Stomach (tissue), 9 donors: Measurements from ENCODE around the gene NDUFAF2. TPM values are rescaled to one million over a fixed set of nuclear protein-coding genes. Genes with fewer than 3 reads are reported as not detected.

ENCODE experiments used
- DNase-seq, 2 donors: peaks; one replicate each; pipeline versions ENCODE4 v3.0.0 to v3.0.0-alpha.2; 2013 to 2019
- H3K27ac ChIP-seq, 5 donors: fragments of 200-600 bp in 4 of 5; sonication (generic) in 4 of 5; one replicate each; pipeline ENCODE4 v1.5.1; 2013 to 2019; ENCODE audit warnings: mild to moderate bottlenecking in 1 of 5, moderate library complexity in 1 of 5
- H3K27me3 ChIP-seq, 3 donors: fragments of 200-600 bp; sonication (generic); one replicate each; pipeline ENCODE4 v1.5.1; 2017 to 2019; ENCODE audit warnings: mixed run types in 1 of 3
- H3K36me3 ChIP-seq, 4 donors: fragments of 200-600 bp; sonication (generic); 1 replicate in 3 of 4; 2 replicates in 1 of 4; pipeline ENCODE4 v1.5.1; 2016 to 2019
- H3K4me1 ChIP-seq, 4 donors: fragments of 200-600 bp; sonication (generic); one replicate each; pipeline ENCODE4 v1.5.1; 2016 to 2019
- H3K4me3 ChIP-seq, 4 donors: fragments of 200-600 bp; sonication (generic) in 3 of 4; one replicate each; pipeline ENCODE4 v1.5.1; 2016 to 2019; ENCODE audit warnings: mild to moderate bottlenecking in 1 of 4
- H3K9me3 ChIP-seq, 4 donors: fragments of 200-600 bp; sonication (generic); one replicate each; pipeline ENCODE4 v1.5.1; 2016 to 2019
- EP300 ChIP-seq: sonication (generic); formaldehyde crosslinking; IDR thresholded peaks from one replicate; pipeline ENCODE4 v1.6.1; 2017; ENCODE audit warnings: antibody characterized with exemption
- POLR2A ChIP-seq, 4 donors: fragments of 450-650 bp; IDR thresholded peaks; one replicate each; pipeline ENCODE4 v1.6.1; 2016; ENCODE audit warnings: antibody characterized with exemption in 4 of 4, control low read depth in 2 of 4, mild to moderate bottlenecking in 1 of 4, moderate library complexity in 1 of 4
- POLR2AphosphoS5 ChIP-seq, 3 donors: sonication (generic); formaldehyde crosslinking; IDR thresholded peaks; one replicate each; pipeline ENCODE4 v1.6.1; 2016; ENCODE audit warnings: antibody characterized with exemption in 3 of 3
- WGBS, 5 donors: extraction: QIAGEN DNeasy Blood & Tissue Kit in 3 of 5; methylation state at CpG; one replicate each; pipeline versions ENCODE4 v1.1.5 to v1.1.7; 2013 to 2018; 5-methylcytosine and 5-hydroxymethylcytosine counted together
- intact Hi-C: fragments of 100-400 bp; cut with DNase I; formaldehyde crosslinking; loops from one replicate; pipeline ENCODE4 v1.15.1; 2023; ENCODE audit warnings: low total_unique reads
- polyA plus RNA-seq, 3 donors: library from polyadenylated mRNA; stranded (reverse); fragments of 200-250 nt; gene quantifications; one replicate each; pipeline ENCODE4 v1.2.3, GENCODE V29; 2013
- total RNA-seq, 5 donors: library from RNA; depleted of rRNA; stranded (reverse); fragments of >200 nt; gene quantifications; one replicate each; pipeline versions ENCODE4 v1.1.0 to v1.2.3, GENCODE V29; 2014 to 2016
- TF ChIP-seq, protein P1 (sequence below), 7 experiments: fragments of 450-650 bp in 4 of 7; fragments of 200-600 bp in 3 of 7; sonication (generic) in 3 of 7; IDR thresholded peaks; one replicate each; pipeline ENCODE4 v1.5.1; 2016 to 2019; ENCODE audit warnings: antibody characterized with exemption in 7 of 7, control low read depth in 2 of 7, mild to moderate bottlenecking in 1 of 7
- donor health status: healthy with polysubstance abuse.
- donor health status: Bipolar disorder and iron deficiency.
- donor health status: healthy.

The NDUFAF2 gene
- total and polyA plus RNA-seq, 8 donors = 3.5 to 61.9 (median 29.3) TPM

DNA sequence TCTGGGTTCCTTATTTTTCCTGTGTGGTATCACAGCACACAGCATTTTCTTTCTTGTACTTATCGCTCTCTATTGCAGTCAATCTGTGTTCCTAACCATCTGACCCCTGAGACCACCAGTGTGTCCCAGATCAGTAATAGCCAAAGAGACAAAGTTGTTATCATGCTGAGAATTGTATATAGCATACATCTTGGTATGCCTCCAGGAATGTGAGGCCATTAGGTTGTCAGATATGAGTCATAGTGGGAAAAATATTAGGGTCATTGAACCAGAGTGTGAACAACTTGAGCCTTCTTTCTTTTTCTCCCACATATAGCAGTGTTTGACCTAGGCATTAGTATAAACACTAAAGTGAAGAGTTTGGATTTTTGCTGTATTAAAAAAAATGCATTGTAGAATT lies 106.3 kb downstream of the NDUFAF2 start:
- DNase-seq = peak in 1 of 2 donors; percentile 25
- H3K9me3 ChIP-seq = no peaks in the 10 kb centered on the region
- TF ChIP-seq POLR2AphosphoS5 (IDR thresholded peaks at IDR 0.05) = no peak
- TF ChIP-seq EP300 = no peak
- no peak for TF ChIP-seq POLR2A (IDR thresholded peaks at IDR 0.05)
- TF ChIP-seq, protein P1, sequence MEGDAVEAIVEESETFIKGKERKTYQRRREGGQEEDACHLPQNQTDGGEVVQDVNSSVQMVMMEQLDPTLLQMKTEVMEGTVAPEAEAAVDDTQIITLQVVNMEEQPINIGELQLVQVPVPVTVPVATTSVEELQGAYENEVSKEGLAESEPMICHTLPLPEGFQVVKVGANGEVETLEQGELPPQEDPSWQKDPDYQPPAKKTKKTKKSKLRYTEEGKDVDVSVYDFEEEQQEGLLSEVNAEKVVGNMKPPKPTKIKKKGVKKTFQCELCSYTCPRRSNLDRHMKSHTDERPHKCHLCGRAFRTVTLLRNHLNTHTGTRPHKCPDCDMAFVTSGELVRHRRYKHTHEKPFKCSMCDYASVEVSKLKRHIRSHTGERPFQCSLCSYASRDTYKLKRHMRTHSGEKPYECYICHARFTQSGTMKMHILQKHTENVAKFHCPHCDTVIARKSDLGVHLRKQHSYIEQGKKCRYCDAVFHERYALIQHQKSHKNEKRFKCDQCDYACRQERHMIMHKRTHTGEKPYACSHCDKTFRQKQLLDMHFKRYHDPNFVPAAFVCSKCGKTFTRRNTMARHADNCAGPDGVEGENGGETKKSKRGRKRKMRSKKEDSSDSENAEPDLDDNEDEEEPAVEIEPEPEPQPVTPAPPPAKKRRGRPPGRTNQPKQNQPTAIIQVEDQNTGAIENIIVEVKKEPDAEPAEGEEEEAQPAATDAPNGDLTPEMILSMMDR (IDR thresholded peaks at IDR 0.05) = no peak
- H3K4me3 ChIP-seq = no peak overlapping the region
- 75 to 96% (median 89%) methylated on average over 1 of the region's 1 CpG for WGBS, 5 donors
- peaks cover 0 to 19% (median 5%) of the 10 kb centered on the region in 4 donors for H3K4me1 ChIP-seq
- no peaks in the 10 kb centered on the region for H3K27me3 ChIP-seq
- intact Hi-C loops = no loop called here
- no peak overlapping the region for H3K27ac ChIP-seq
- H3K36me3 ChIP-seq = no peaks in the 10 kb centered on the region

DNA sequence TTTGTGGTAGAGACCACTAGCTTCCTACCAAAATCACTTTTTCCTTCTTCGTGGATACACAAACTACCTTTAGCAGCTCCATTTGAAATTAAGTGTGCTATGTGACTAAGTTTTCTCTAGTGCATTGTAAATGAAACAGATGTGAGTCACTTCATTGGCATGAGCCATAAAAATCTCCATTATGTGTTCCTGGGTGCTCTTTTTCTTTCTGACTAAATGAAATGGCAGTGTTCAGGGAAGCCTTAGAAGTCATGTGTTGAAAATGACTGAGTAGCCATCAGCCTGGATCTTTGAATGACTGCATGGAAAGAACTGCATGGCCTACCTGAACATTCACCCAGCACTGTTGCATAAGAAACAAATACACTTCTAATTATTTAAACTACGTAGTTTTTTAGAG lies 107.9 kb downstream of the NDUFAF2 start:
- TF ChIP-seq EP300 (no peak), POLR2AphosphoS5 (IDR thresholded peaks at IDR 0.05) (no peak), POLR2A (IDR thresholded peaks at IDR 0.05) (no peak)
- TF ChIP-seq, protein P1 (IDR thresholded peaks at IDR 0.05) = no peak
- Histone ChIP-seq H3K4me3 (no peak overlapping the region), H3K4me1 (peaks cover 0 to 19% (median 5%) of the 10 kb centered on the region in 4 donors), H3K27ac (no peak overlapping the region), H3K36me3 (no peaks in the 10 kb centered on the region), H3K27me3 (no peaks in the 10 kb centered on the region), H3K9me3 (no peaks in the 10 kb centered on the region)
- WGBS, 5 donors = 89 to 95% (median 93%) methylated on average over 2 of the region's 2 CpGs
- intact Hi-C loops = no loop called here
- peak in 1 of 2 donors; percentile 7 for DNase-seq

DNA sequence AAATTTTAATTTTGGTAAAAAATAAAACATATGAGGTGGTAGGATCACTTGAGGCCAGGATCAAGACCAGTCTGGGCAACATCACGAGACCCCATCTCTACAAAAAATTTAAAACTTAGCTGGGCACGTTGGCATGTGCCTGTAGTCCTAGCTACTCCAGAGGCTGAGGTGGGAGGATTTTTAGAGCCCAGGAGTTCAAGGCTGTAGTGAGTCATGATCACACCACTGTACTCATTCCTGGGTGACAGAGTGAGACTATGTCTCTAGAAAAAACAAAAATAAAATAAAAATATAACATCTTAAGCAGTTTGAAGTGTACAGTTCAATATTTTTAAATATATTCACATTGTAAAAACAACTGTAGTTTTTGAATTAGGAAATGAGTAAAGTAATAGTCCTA lies 108.9 kb downstream of the NDUFAF2 start:
- WGBS, 5 donors = 44 to 71% (median 45%) methylated on average over 2 of the region's 2 CpGs
- Histone ChIP-seq H3K4me3 (no peak overlapping the region), H3K4me1 (peaks cover 0 to 19% (median 5%) of the 10 kb centered on the region in 4 donors), H3K9me3 (no peaks in the 10 kb centered on the region), H3K36me3 (no peaks in the 10 kb centered on the region), H3K27me3 (no peaks in the 10 kb centered on the region), H3K27ac (no peak overlapping the region)
- DNase-seq = no peak
- TF ChIP-seq POLR2AphosphoS5 (IDR thresholded peaks at IDR 0.05) = no peak
- intact Hi-C loops = no loop called here

DNA sequence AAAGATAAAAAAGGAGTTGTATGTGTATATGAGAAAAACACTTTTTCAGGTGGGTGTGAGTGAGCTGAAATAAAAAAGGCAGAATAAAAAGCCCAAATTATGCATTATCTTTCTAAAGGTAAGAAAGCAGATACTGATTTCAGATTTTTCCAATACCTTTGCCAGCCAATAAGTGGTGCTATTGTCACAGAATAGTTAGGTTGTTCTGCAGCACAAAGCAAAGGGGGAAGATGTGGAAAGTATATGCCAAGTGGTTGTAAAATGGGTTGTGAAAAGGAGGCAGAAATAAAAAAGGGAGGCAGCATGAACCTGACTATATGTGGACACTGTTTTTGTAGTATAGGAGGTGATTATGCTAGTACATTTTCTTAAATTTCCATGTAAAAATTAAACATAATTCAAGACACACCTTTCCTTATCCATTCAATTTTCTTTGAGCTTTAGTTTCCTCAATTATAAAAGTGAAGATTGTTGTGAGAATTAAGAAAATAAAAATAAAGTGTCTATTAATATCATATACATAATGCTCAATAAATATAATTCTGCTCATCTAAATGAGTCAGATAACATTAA lies 110.5 kb downstream of the NDUFAF2 start:
- DNase-seq = peak in 1 of 2 donors; percentile 76
- no peaks in the 10 kb centered on the region for H3K36me3 ChIP-seq
- intact Hi-C loops = no loop called here
- H3K27me3 ChIP-seq = no peaks in the 10 kb centered on the region
- no peaks in the 10 kb centered on the region for H3K9me3 ChIP-seq
- H3K4me3 ChIP-seq = no peak overlapping the region
- peaks cover 0 to 19% (median 4%) of the 10 kb centered on the region in 4 donors for H3K4me1 ChIP-seq
- no peak for TF ChIP-seq EP300
- TF ChIP-seq, protein P1 (IDR thresholded peaks at IDR 0.05) = peak in 5 of 7 experiments; percentile 11 to 67 (median 51)
- H3K27ac ChIP-seq = no peak overlapping the region

DNA sequence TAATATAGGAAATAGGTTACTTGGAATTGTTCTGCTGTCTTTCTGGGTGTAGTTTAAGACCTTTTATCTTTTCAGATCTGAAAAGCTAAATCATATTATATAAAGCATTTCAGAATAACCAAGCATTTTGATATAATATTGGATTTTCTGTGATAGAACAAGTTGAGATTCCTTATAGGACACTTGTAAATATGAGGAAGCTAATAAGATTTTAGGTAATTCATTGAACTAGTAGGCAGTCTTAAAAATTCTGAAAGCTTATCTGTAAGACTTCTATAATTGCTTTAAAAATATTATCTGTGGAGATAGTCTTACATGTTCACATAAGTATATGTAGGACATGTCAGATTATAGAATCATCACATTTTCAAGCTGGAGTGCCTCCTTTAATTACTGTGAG lies 114.5 kb downstream of the NDUFAF2 start:
- no peaks in the 10 kb centered on the region for H3K4me1 ChIP-seq
- no peaks in the 10 kb centered on the region for H3K27me3 ChIP-seq
- H3K27ac ChIP-seq = no peak overlapping the region
- no peaks in the 10 kb centered on the region for H3K36me3 ChIP-seq
- TF ChIP-seq, protein P1 (IDR thresholded peaks at IDR 0.05) = no peak
- no peak for TF ChIP-seq POLR2A (IDR thresholded peaks at IDR 0.05)
- no peak for TF ChIP-seq POLR2AphosphoS5 (IDR thresholded peaks at IDR 0.05)
- TF ChIP-seq EP300 = no peak
- intact Hi-C loops = no loop called here
- peaks cover 0 to 6% (median 0%) of the 10 kb centered on the region in 4 donors for H3K9me3 ChIP-seq
- no peak overlapping the region for H3K4me3 ChIP-seq
- DNase-seq = no peak
